ENCODE measurements around the gene RS1. TPM values are rescaled to one million over a fixed set of nuclear protein-coding genes. Genes with fewer than 3 reads are reported as not detected.

Gene RS1
- total and polyA plus RNA-seq, 2 of the 4 experiments (the other 2 are of a cell fraction): not detected

DNA sequence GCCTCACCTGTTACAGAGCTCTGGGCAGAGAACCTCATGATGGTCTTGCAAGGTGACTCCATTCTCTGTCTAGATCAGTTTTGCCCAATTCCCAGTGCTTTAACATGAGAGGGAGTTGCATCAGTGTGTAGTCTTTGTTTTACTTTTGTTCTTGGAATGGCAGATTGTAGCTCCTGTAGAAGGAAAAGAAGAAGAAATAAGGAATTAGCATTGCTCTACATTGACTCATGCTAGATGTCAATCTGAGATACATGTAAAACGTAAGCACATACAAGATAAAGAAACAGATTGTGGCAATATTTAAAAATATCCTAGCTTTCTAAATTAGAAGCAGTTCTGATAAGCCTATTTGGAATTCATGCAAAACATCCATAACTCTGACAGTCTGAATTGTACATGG lies 19.5 kb upstream of the RS1 start:
- no CpG with 5 or more reads among the region's 1 CpG for WGBS, 2 experiments (ENCODE audit: extremely low coverage in 2 of 2, insufficient read length in 1 of 2)
- H3K14ac ChIP-seq (replicated peaks; ENCODE audit: low read depth, low read length): no peak overlapping the region
- H2BK20ac ChIP-seq (ENCODE audit: low read depth, low read length): no peak overlapping the region
- BruUV-seq (replicated peaks): no TSS peak
- no peaks in the 10 kb centered on the region for H3K9me1 ChIP-seq (ENCODE audit: insufficient read depth, low read length)
- ATAC-seq (ENCODE audit: low read depth) (no peak), DNase-seq (no peak)
- H2BK120ac ChIP-seq (ENCODE audit: low read depth, low read length): no peak overlapping the region
- no peak overlapping the region for H4K91ac ChIP-seq (ENCODE audit: insufficient read depth, low read depth, low read length)
- peaks cover 3% of the 10 kb centered on the region; the same call in 1 of the 2 replicates for H3K27me3 ChIP-seq (ENCODE audit: control insufficient read depth, insufficient read depth, low read length)
- intact Hi-C loops (cut with micrococcal nuclease) (no loop called here), in situ Hi-C loops (cut with MboI; ENCODE audit: low sequenced_read_pairs) (no loop called here), dilution Hi-C loops (cut with HindIII; ENCODE audit: low sequenced_read_pairs, unreplicated experiment) (no loop called here)
- H2AFZ ChIP-seq (replicated peaks; ENCODE audit: low read length, poor library complexity): no peak overlapping the region
- no peak overlapping the region for H2AK5ac ChIP-seq (ENCODE audit: low read depth, low read length)
- no peaks in the 10 kb centered on the region for H3K79me1 ChIP-seq (ENCODE audit: low read depth in 1 of 2, low read length in 2 of 2)
- no peak overlapping the region for H3K18ac ChIP-seq (ENCODE audit: low read depth, low read length)
- H3K36me3 ChIP-seq (ENCODE audit: control insufficient read depth, insufficient read depth, low read length): no peaks in the 10 kb centered on the region
- no peak overlapping the region for H3K4ac ChIP-seq (ENCODE audit: low read depth, low read length)
- no peak overlapping the region for H2AK9ac ChIP-seq (replicated peaks; ENCODE audit: low read depth, low read length, poor library complexity)
- no peak overlapping the region for H3K56ac ChIP-seq (ENCODE audit: extremely low read depth, insufficient read depth, low read length)
- CTCF ChIA-PET: no interaction called here
- no peaks in the 10 kb centered on the region for H3K4me1 ChIP-seq (ENCODE audit: control insufficient read depth, insufficient read depth, low read length)
- H4K5ac ChIP-seq (ENCODE audit: low read depth, low read length): no peak overlapping the region
- H3K27ac ChIP-seq (ENCODE audit: insufficient read depth, low read length): no peak overlapping the region
- H3K23ac ChIP-seq (ENCODE audit: low read depth, low read length): no peak overlapping the region
- POLR2A ChIA-PET (ENCODE audit: unreplicated experiment): no interaction called here
- no peaks in the 10 kb centered on the region for H4K20me1 ChIP-seq (ENCODE audit: insufficient read depth, low read length)
- H3K4me3 ChIP-seq (ENCODE audit: insufficient read depth, low read depth, low read length): no peak overlapping the region
- TF ChIP-seq, protein P1, sequence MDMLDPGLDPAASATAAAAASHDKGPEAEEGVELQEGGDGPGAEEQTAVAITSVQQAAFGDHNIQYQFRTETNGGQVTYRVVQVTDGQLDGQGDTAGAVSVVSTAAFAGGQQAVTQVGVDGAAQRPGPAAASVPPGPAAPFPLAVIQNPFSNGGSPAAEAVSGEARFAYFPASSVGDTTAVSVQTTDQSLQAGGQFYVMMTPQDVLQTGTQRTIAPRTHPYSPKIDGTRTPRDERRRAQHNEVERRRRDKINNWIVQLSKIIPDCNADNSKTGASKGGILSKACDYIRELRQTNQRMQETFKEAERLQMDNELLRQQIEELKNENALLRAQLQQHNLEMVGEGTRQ (IDR thresholded peaks at IDR 0.05; ENCODE audit: low read depth, low read length): no peak
- TF ChIP-seq RAD21 (IDR thresholded peaks at IDR 0.05; ENCODE audit: low read length) (no peak), MAZ (IDR thresholded peaks at IDR 0.05; ENCODE audit: borderline replicate concordance, low read depth, low read length) (no peak), CHD1 (IDR thresholded peaks at IDR 0.05; ENCODE audit: low read depth, low read length) (no peak), POLR2A (IDR thresholded peaks at IDR 0.05; ENCODE audit: low read depth, low read length) (no peak), SMC3 (IDR thresholded peaks at IDR 0.05; ENCODE audit: low read depth, low read length) (no peak), BHLHE40 (IDR thresholded peaks at IDR 0.05; ENCODE audit: low read depth, low read length) (no peak), MXI1 (IDR thresholded peaks at IDR 0.05; ENCODE audit: borderline replicate concordance, low read depth, low read length) (no peak), MAFK (IDR thresholded peaks at IDR 0.05; ENCODE audit: low read depth, low read length) (no peak), RFX5 (IDR thresholded peaks at IDR 0.05; ENCODE audit: low read depth, low read length) (no peak), RCOR1 (IDR thresholded peaks at IDR 0.05; ENCODE audit: insufficient replicate concordance, low read length) (no peak), FOS (IDR thresholded peaks at IDR 0.05; ENCODE audit: low read depth, low read length) (no peak)
- TF ChIP-seq, protein P2, sequence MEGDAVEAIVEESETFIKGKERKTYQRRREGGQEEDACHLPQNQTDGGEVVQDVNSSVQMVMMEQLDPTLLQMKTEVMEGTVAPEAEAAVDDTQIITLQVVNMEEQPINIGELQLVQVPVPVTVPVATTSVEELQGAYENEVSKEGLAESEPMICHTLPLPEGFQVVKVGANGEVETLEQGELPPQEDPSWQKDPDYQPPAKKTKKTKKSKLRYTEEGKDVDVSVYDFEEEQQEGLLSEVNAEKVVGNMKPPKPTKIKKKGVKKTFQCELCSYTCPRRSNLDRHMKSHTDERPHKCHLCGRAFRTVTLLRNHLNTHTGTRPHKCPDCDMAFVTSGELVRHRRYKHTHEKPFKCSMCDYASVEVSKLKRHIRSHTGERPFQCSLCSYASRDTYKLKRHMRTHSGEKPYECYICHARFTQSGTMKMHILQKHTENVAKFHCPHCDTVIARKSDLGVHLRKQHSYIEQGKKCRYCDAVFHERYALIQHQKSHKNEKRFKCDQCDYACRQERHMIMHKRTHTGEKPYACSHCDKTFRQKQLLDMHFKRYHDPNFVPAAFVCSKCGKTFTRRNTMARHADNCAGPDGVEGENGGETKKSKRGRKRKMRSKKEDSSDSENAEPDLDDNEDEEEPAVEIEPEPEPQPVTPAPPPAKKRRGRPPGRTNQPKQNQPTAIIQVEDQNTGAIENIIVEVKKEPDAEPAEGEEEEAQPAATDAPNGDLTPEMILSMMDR (conservative IDR thresholded peaks at IDR 0.05; ENCODE audit: low read depth, low read length): no peak
- TF ChIP-seq, protein P3, sequence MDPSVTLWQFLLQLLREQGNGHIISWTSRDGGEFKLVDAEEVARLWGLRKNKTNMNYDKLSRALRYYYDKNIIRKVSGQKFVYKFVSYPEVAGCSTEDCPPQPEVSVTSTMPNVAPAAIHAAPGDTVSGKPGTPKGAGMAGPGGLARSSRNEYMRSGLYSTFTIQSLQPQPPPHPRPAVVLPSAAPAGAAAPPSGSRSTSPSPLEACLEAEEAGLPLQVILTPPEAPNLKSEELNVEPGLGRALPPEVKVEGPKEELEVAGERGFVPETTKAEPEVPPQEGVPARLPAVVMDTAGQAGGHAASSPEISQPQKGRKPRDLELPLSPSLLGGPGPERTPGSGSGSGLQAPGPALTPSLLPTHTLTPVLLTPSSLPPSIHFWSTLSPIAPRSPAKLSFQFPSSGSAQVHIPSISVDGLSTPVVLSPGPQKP (IDR thresholded peaks at IDR 0.05; ENCODE audit: borderline replicate concordance, low read depth, low read length): no peak
- H3K9ac ChIP-seq (ENCODE audit: low read depth, low read length): no peak overlapping the region
- H3K9me3 ChIP-seq (ENCODE audit: control insufficient read depth, insufficient read depth, low read length): peaks cover 3% of the 10 kb centered on the region; the same call in 1 of the 2 replicates
- H4K8ac ChIP-seq (ENCODE audit: low read depth in 2 of 2, low read length in 2 of 2): no peak overlapping the region
- no peak overlapping the region for H3K4me2 ChIP-seq (ENCODE audit: low read depth, low read length)
- no peak overlapping the region for H2BK15ac ChIP-seq (ENCODE audit: low read depth, low read length)
- H2BK5ac ChIP-seq (ENCODE audit: low read depth, low read length, poor library complexity, severe bottlenecking): no peak overlapping the region

Measured in IMR-90 (cell line).